AG04450 (cell line): Measurements from ENCODE around the gene ALPG. TPM values are rescaled to one million over a fixed set of nuclear protein-coding genes. Genes with fewer than 3 reads are reported as not detected.

Experiments
- CTCF ChIA-PET: fragments of 300-600, 350-600 bp; formaldehyde crosslinking; extraction: SDS; loops from one replicate; lab custom pipeline; 2022; ENCODE audit warnings: antibody characterized with exemption, inconsistent platforms; lab: Charles Lee
- POLR2A ChIA-PET: fragments of 350-600 bp; formaldehyde crosslinking; extraction: SDS; loops from one replicate; lab custom pipeline; 2021; ENCODE audit warnings: antibody characterized with exemption, inconsistent platforms; lab: Yijun Ruan, JAX
- DNase-seq: peaks from one replicate; pipeline ENCODE4 v3.0.0-alpha.2; 2011; ENCODE audit warnings: low read depth, low spot score
- H3K27ac ChIP-seq: one replicate; pipeline ENCODE4 v1.5.1; 2012; ENCODE audit warnings: low read depth, low read length, control low read depth
- H3K27me3 ChIP-seq: one replicate; pipeline ENCODE4 v1.6.0; 2012; ENCODE audit warnings: low read length; ENCODE audit not compliant: control insufficient read depth, insufficient read depth
- H3K4me3 ChIP-seq: 2 replicates; pipeline ENCODE4 v1.5.1; 2011; ENCODE audit warnings: mild to moderate bottlenecking, low read depth, low read length, control low read depth
- H3K9me3 ChIP-seq: 2 replicates; pipeline ENCODE4 v1.5.1; 2012; ENCODE audit warnings: low read length; ENCODE audit not compliant: control insufficient read depth, insufficient read depth
- CTCF ChIP-seq: IDR thresholded peaks from 2 replicates; pipeline ENCODE4 v1.5.1; 2011; ENCODE audit warnings: low read depth, low read length, control low read depth, inconsistent platforms
- polyA plus RNA-seq: library from polyadenylated mRNA; depleted of rRNA; stranded (reverse); fragments of >200 nt; gene quantifications from 2 replicates; pipeline ENCODE4 v1.2.3, GENCODE V29; 2011; rRNA removed
- small RNA-seq: library from RNA; depleted of rRNA; stranded (forward); fragments of <200 nt; gene quantifications from one replicate; pipeline ENCODE3, GENCODE V24; 2012; ENCODE audit warnings: low read depth; ENCODE audit not compliant: insufficient read length

Gene ALPG
- polyA plus RNA-seq, 1 experiment, result not detected

DNA sequence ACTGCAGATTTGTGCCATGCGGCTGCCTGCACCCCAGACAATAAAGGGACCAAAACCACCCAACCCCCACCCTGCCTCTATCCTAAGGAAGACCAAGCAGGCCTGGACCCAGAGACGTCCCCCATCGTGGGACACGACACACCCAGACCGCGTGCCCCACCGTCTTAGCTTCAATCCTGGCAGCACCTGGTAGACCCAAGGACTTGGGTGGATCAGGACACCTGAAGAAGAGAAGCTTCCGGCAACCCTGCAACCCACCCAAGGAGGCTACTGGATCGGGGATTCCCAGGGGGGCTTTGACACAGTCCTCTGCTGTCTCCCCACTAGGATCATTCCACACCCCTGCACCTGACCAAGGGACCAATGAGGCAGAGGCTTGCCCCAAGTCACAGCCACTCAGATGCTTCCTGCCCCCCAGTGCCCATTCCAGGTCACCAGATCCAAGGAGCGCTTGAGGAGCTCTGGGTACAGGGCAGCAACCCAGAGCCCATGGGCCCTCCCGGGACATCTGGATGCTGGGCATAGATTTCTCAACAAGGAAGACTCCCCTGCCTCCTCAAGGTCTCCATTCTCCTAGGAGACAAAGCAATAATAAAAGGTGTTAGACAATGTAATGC, 52.9 kb downstream of the ALPG start:
- CTCF ChIA-PET, result no interaction called here

GRCh38 chr2:232460171-232460570, 53.5 kb downstream of the ALPG start:
- Histone ChIP-seq H3K27me3 (peaks cover 19% of the 10 kb centered on the region), H3K9me3 (no peaks in the 10 kb centered on the region; the same call in 1 of the 2 replicates), H3K27ac (no peak overlapping the region), H3K4me3 (no peak overlapping the region)
- ChIA-PET CTCF (no interaction called here), POLR2A (no interaction called here)
- DNase-seq, result no peak
- no peak for TF ChIP-seq CTCF

More for the DNA sequence above, 52.9 kb downstream of the ALPG start:
- no peak for TF ChIP-seq CTCF
- no peak overlapping the region for H3K27ac ChIP-seq
- POLR2A ChIA-PET, result no interaction called here
- H3K4me3 ChIP-seq, result no peak overlapping the region
- H3K9me3 ChIP-seq, result no peaks in the 10 kb centered on the region; the same call in 1 of the 2 replicates
- DNase-seq, result no peak
- H3K27me3 ChIP-seq, result peaks cover 22% of the 10 kb centered on the region

Small RNA genes lying within 50 kb of the gene (small RNA-seq; reads per million reads assigned to genes)
- gene AC068134.4, result not detected

Other genes with a start within 250 kb of the ALPG start
- gene ALPP, start 28.1 kb upstream of the ALPG start, polyA plus RNA-seq, result not detected in 2 replicates
- not detected in 2 replicates for gene ALPI, start 49.3 kb downstream of the ALPG start, polyA plus RNA-seq
- not detected in 2 replicates for gene ECEL1, start 81.0 kb downstream of the ALPG start, polyA plus RNA-seq
- gene PRSS56, start 113.5 kb downstream of the ALPG start, polyA plus RNA-seq, result not detected in 2 replicates
- gene CHRND, start 119.3 kb downstream of the ALPG start, polyA plus RNA-seq, result not detected in 2 replicates
- gene CHRNG, start 132.8 kb downstream of the ALPG start, polyA plus RNA-seq, result not detected in 2 replicates
- 3.6 and 4.3 TPM in 2 replicates for gene TIGD1, start 143.7 kb downstream of the ALPG start, polyA plus RNA-seq
- 40.5 and 47.7 TPM in 2 replicates for gene EIF4E2, start 143.8 kb downstream of the ALPG start, polyA plus RNA-seq
- 0.05 TPM in 1 of 2 replicates, not detected in the other for gene EFHD1, start 226.8 kb downstream of the ALPG start, polyA plus RNA-seq